Ishikawa (cell line): Measurements from ENCODE around the gene NANS.

Experiments used
- EP300 ChIP-seq: IDR thresholded peaks from 2 replicates; pipeline ENCODE4 v1.6.1; 2012; ENCODE audit warnings: borderline replicate concordance
- MAX ChIP-seq: IDR thresholded peaks from 2 replicates; pipeline ENCODE4 v1.6.1; 2012
- YY1 ChIP-seq: IDR thresholded peaks from 2 replicates; pipeline ENCODE4 v1.6.1; 2012; ENCODE audit warnings: low read depth

DNA sequence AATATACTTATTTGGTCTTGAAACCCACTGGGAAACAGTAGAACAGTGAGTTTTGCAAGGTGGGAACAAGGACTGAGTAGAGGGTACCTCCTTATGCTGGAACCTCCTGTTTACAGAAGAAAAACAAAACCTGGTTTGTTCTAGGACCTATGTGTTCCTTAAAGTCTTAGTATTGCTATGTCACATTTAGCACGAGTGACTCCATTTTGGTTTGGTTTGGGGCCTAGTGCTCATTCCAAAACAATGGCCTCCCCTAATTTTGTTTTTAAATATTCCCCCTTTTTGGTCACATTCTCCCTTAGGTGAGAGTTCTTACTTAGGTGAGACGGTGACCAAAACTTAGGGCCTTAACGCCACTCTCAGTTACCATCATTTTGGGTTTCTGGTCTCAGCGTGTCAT is 6.2 kb upstream of the NANS start:
- TF ChIP-seq EP300 (no peak), YY1 (no peak), MAX (no peak)
